Measurements from ENCODE around the gene ZNF839. TPM values are rescaled to one million over a fixed set of nuclear protein-coding genes. Genes with fewer than 3 reads are reported as not detected.

ZNF839 gene
- total and polyA plus RNA-seq, 2 experiments from 2014 or later: 7.9 to 10.0 TPM

GRCh38 chr14:102344084-102344483, 24.5 kb downstream of the ZNF839 start:
- Histone ChIP-seq H3K27me3 (ENCODE audit: insufficient read depth) (no peaks in the 10 kb centered on the region), H3K4me1 (ENCODE audit: insufficient read depth) (no peaks in the 10 kb centered on the region), H3K36me3 (ENCODE audit: insufficient read depth) (no peaks in the 10 kb centered on the region; the same call in 1 of the 2 replicates), H3K4me2 (no peak overlapping the region), H3K79me2 (replicated peaks; ENCODE audit: insufficient read depth) (no peaks in the 10 kb centered on the region), H3K27ac (ENCODE audit: low read depth) (no peak overlapping the region), H2AFZ (no peak overlapping the region), H3K9me2 (ENCODE audit: insufficient read depth) (no peaks in the 10 kb centered on the region), H3F3A (replicated peaks; ENCODE audit: low read depth) (no peaks in the 10 kb centered on the region), H4K20me1 (replicated peaks; ENCODE audit: insufficient read depth) (no peaks in the 10 kb centered on the region), H3K4me3 (no peak overlapping the region)
- H3K9me3 Mint-ChIP-seq: no peaks in the 10 kb centered on the region
- TF ChIP-seq JUNB (IDR thresholded peaks at IDR 0.05; ENCODE audit: unreplicated experiment) (no peak), ZNF331 (CRISPR knock-in tag; IDR thresholded peaks at IDR 0.05; ENCODE audit: low read depth) (no peak), EZH2phosphoT487 (IDR thresholded peaks at IDR 0.05; ENCODE audit: unreplicated experiment) (no peak)
- ATAC-seq (no peak), DNase-seq (ENCODE audit: low spot score) (no peak)
- no peak overlapping the region for H3K27ac Mint-ChIP-seq
- H3K36me3 Mint-ChIP-seq (ENCODE audit: low read depth): peaks cover 48% of the 10 kb centered on the region
- H3K4me1 Mint-ChIP-seq: no peaks in the 10 kb centered on the region
- H3K27me3 Mint-ChIP-seq (ENCODE audit: insufficient read depth, low read depth, poor library complexity): peaks cover 2% of the 10 kb centered on the region
- H3K4me3 Mint-ChIP-seq: no peak overlapping the region

GRCh38 chr14:102344485-102344884, 24.9 kb downstream of the ZNF839 start:
- Histone ChIP-seq H3K9me2 (ENCODE audit: insufficient read depth) (no peaks in the 10 kb centered on the region), H3K4me2 (no peak overlapping the region), H3K27me3 (ENCODE audit: insufficient read depth) (no peaks in the 10 kb centered on the region), H3K36me3 (ENCODE audit: insufficient read depth) (no peaks in the 10 kb centered on the region; the same call in 1 of the 2 replicates), H3F3A (replicated peaks; ENCODE audit: low read depth) (no peaks in the 10 kb centered on the region), H3K27ac (ENCODE audit: low read depth) (no peak overlapping the region), H3K4me3 (no peak overlapping the region), H3K4me1 (ENCODE audit: insufficient read depth) (no peaks in the 10 kb centered on the region), H2AFZ (no peak overlapping the region), H4K20me1 (replicated peaks; ENCODE audit: insufficient read depth) (no peaks in the 10 kb centered on the region), H3K79me2 (replicated peaks; ENCODE audit: insufficient read depth) (no peaks in the 10 kb centered on the region)
- no peak for ATAC-seq
- H3K4me3 Mint-ChIP-seq: no peak overlapping the region
- no peaks in the 10 kb centered on the region for H3K4me1 Mint-ChIP-seq
- peaks cover 52% of the 10 kb centered on the region for H3K36me3 Mint-ChIP-seq (ENCODE audit: low read depth)
- H3K27ac Mint-ChIP-seq: no peak overlapping the region; the same call in 1 of the 2 replicates
- DNase-seq (ENCODE audit: low spot score): no peak
- peaks cover 3% of the 10 kb centered on the region for H3K27me3 Mint-ChIP-seq (ENCODE audit: insufficient read depth, low read depth, poor library complexity)
- H3K9me3 Mint-ChIP-seq: no peaks in the 10 kb centered on the region
- TF ChIP-seq CREB1 (CRISPR knock-in tag; IDR thresholded peaks at IDR 0.05; ENCODE audit: low read depth): no peak
- no peak for TF ChIP-seq STAT1 (IDR thresholded peaks at IDR 0.05; ENCODE audit: unreplicated experiment)
- no peak for TF ChIP-seq POLR2AphosphoS5 (IDR thresholded peaks at IDR 0.05; ENCODE audit: low read depth)
- TF ChIP-seq REST (IDR thresholded peaks at IDR 0.05; ENCODE audit: unreplicated experiment): no peak
- no peak for TF ChIP-seq ETS1 (IDR thresholded peaks at IDR 0.05)
- no peak for TF ChIP-seq EZH2phosphoT487 (IDR thresholded peaks at IDR 0.05; ENCODE audit: unreplicated experiment)
- no peak for TF ChIP-seq ZNF462 (CRISPR knock-in tag; IDR thresholded peaks at IDR 0.05)
- no peak for TF ChIP-seq NANOG (IDR thresholded peaks at IDR 0.05; ENCODE audit: borderline replicate concordance)
- no peak for TF ChIP-seq ZNF331 (CRISPR knock-in tag; IDR thresholded peaks at IDR 0.05; ENCODE audit: low read depth)

Measured in GM23338 (cell line).